ENCODE measurements around the gene NFKBIE.
A peak's percentile ranks its signal among the peaks of the same experiment; 100 is the strongest.

Gene NFKBIE

GRCh38 chr6:44224029-44224964, 41.1 kb downstream of the NFKBIE start:
- DNase-seq: no peak

- peak; percentile 77 for DNase-seq
Measured at GRCh38 chr6:44223319-44224028, 41.9 kb downstream of the NFKBIE start, which contains the start of gene SLC29A1. Gene SLC29A1 (plus strand): TSS chr6:44223595. CDS start chr6:44227314, 3,719 bp downstream.

GRCh38 chr6:44222486-44223318, 42.6 kb downstream of the NFKBIE start:
- DNase-seq: no peak

GRCh38 chr6:44221961-44222335, 43.4 kb downstream of the NFKBIE start:
- no peak for DNase-seq

- DNase-seq: peak; percentile 70
Measured at GRCh38 chr6:44221291-44221960, 43.9 kb downstream of the NFKBIE start.

- no peak for DNase-seq
Measured at GRCh38 chr6:44220913-44221290, 44.4 kb downstream of the NFKBIE start.

GRCh38 chr6:44219815-44220784, 45.3 kb downstream of the NFKBIE start:
- DNase-seq: no peak

- no peak for DNase-seq
Measured at GRCh38 chr6:44219053-44219814, 46.1 kb downstream of the NFKBIE start.

GRCh38 chr6:44217332-44218143, 47.8 kb downstream of the NFKBIE start:
- no peak for DNase-seq

GRCh38 chr6:44216677-44217331, 48.5 kb downstream of the NFKBIE start, which contains the start of gene MYMX:
Gene MYMX (plus strand): TSS chr6:44216926. CDS start chr6:44217472, 546 bp downstream.
- no peak for DNase-seq

GRCh38 chr6:44214307-44214706, 51.0 kb downstream of the NFKBIE start:
- DNase-seq: no peak

- no peak for DNase-seq
Measured at GRCh38 chr6:44211284-44211683, 54.1 kb downstream of the NFKBIE start.
